Astrocyte (in vitro differentiated cells and primary cell): ENCODE measurements around the gene PPP1R2. TPM values are rescaled to one million over a fixed set of nuclear protein-coding genes. Genes with fewer than 3 reads are reported as not detected.

Experiments
- DNase-seq: peaks from one replicate; pipeline ENCODE4 v3.0.0-alpha.2; 2010; ENCODE audit warnings: low read depth
- FAIRE-seq: peaks from 2 replicates; lab custom pipeline; 2011; peaks lifted over from hg19 to GRCh38; lab: Jason Lieb, UNC
- H2AFZ ChIP-seq: 2 replicates; pipeline ENCODE4 v1.6.0; 2012; ENCODE audit warnings: low read depth, low read length, inconsistent platforms
- H3K27ac ChIP-seq: 2 replicates; pipeline ENCODE4 v1.5.1; 2011; ENCODE audit warnings: low read depth, low read length, inconsistent platforms
- H3K27me3 ChIP-seq: 2 replicates; pipeline ENCODE4 v1.6.0; 2011; ENCODE audit warnings: low read length, inconsistent platforms; ENCODE audit not compliant: insufficient read depth
- H3K36me3 ChIP-seq: 2 replicates; pipeline ENCODE4 v1.5.1; 2011; ENCODE audit warnings: low read length, inconsistent platforms; ENCODE audit not compliant: insufficient read depth
- H3K4me1 ChIP-seq: 2 replicates; pipeline ENCODE4 v1.5.1; 2011; ENCODE audit warnings: low read length, inconsistent platforms; ENCODE audit not compliant: insufficient read depth
- H3K4me2 ChIP-seq: 2 replicates; pipeline ENCODE4 v1.6.0; 2012; ENCODE audit warnings: low read length, inconsistent platforms
- H3K4me3 ChIP-seq: 2 replicates; pipeline ENCODE4 v1.5.1; 2011; ENCODE audit warnings: low read depth, mild to moderate bottlenecking, low read length, inconsistent platforms; ENCODE audit not compliant: insufficient read depth
- H3K79me2 ChIP-seq: 2 replicates; pipeline ENCODE4 v1.6.0; 2012; ENCODE audit warnings: mild to moderate bottlenecking, low read length, inconsistent platforms; ENCODE audit not compliant: insufficient read depth
- H3K9ac ChIP-seq: 2 replicates; pipeline ENCODE4 v1.6.0; 2012; ENCODE audit warnings: mild to moderate bottlenecking, low read length, inconsistent platforms
- H3K9me3 ChIP-seq: 2 replicates; pipeline ENCODE4 v1.5.1; 2012; ENCODE audit warnings: low read depth, mild to moderate bottlenecking, low read length, inconsistent platforms; ENCODE audit not compliant: insufficient read depth
- H4K20me1 ChIP-seq: 2 replicates; pipeline ENCODE4 v1.6.0; 2012; ENCODE audit warnings: low read length, inconsistent platforms; ENCODE audit not compliant: insufficient read depth
- H3K27ac Mint-ChIP-seq: one replicate; pipeline ENCODE4 v1.8.0; 2021; ENCODE audit warnings: mild to moderate bottlenecking, mixed read lengths; ENCODE audit not compliant: unreplicated experiment
- H3K27me3 Mint-ChIP-seq: one replicate; pipeline ENCODE4 v1.8.0; 2021; ENCODE audit warnings: low read depth, mixed read lengths; ENCODE audit not compliant: unreplicated experiment
- H3K36me3 Mint-ChIP-seq: one replicate; pipeline ENCODE4 v1.8.0; 2021; ENCODE audit warnings: low read depth, mixed read lengths; ENCODE audit not compliant: unreplicated experiment
- H3K4me1 Mint-ChIP-seq: one replicate; pipeline ENCODE4 v1.8.0; 2021; ENCODE audit warnings: low read depth, mixed read lengths; ENCODE audit not compliant: unreplicated experiment
- H3K4me3 Mint-ChIP-seq: one replicate; pipeline ENCODE4 v1.8.0; 2021; ENCODE audit warnings: mild to moderate bottlenecking, moderate library complexity, mixed read lengths; ENCODE audit not compliant: unreplicated experiment
- H3K9me3 Mint-ChIP-seq: one replicate; pipeline ENCODE4 v1.8.0; 2021; ENCODE audit warnings: mild to moderate bottlenecking, mixed read lengths; ENCODE audit not compliant: unreplicated experiment
- CTCF ChIP-seq: IDR thresholded peaks from 2 replicates; pipeline ENCODE4 v1.5.1; 2011; ENCODE audit warnings: low read depth, mild to moderate bottlenecking, inconsistent platforms, low read length, moderate library complexity; ENCODE audit not compliant: insufficient read depth
- EZH2 ChIP-seq: IDR thresholded peaks from 2 replicates; pipeline ENCODE4 v1.6.1; 2012; ENCODE audit warnings: mild to moderate bottlenecking, low read length, inconsistent platforms; ENCODE audit not compliant: insufficient read depth
- total RNA-seq: library from RNA; stranded (reverse); gene quantifications from 2 replicates; pipeline ENCODE4 v1.2.1, GENCODE V29; 2021

Gene PPP1R2
- total RNA-seq, 1 donor from 2014 or later = 34.5 TPM

- no peak overlapping the region for H3K4me2 ChIP-seq
- FAIRE-seq = no peak
- H3K27me3 ChIP-seq = no peaks in the 10 kb centered on the region
- H3K36me3 Mint-ChIP-seq = no peaks in the 10 kb centered on the region
- H3K9me3 Mint-ChIP-seq = no peaks in the 10 kb centered on the region
- H3K9me3 ChIP-seq = no peaks in the 10 kb centered on the region
- H3K4me3 ChIP-seq = no peak overlapping the region
- H3K27me3 Mint-ChIP-seq = peaks cover 8% of the 10 kb centered on the region
- H3K79me2 ChIP-seq = peaks cover under 1% of the 10 kb centered on the region
- no peak overlapping the region for H2AFZ ChIP-seq
- H3K4me1 ChIP-seq = peaks cover 8% of the 10 kb centered on the region
- peaks cover 20% of the 10 kb centered on the region for H3K4me1 Mint-ChIP-seq
- no peak overlapping the region for H3K9ac ChIP-seq
- H4K20me1 ChIP-seq = no peaks in the 10 kb centered on the region
- no peak for TF ChIP-seq EZH2
- TF ChIP-seq CTCF = no peak
- no peak for DNase-seq
- H3K27ac Mint-ChIP-seq = no peak overlapping the region
- no peak overlapping the region for H3K4me3 Mint-ChIP-seq
- no peak overlapping the region for H3K27ac ChIP-seq
- no peaks in the 10 kb centered on the region for H3K36me3 ChIP-seq
Observed at GRCh38 chr3:195548006-195548405, 4.9 kb upstream of the PPP1R2 start.

- Histone ChIP-seq H3K9me3 (no peaks in the 10 kb centered on the region), H3K79me2 (peaks cover 20% of the 10 kb centered on the region), H2AFZ (no peak overlapping the region), H3K4me1 (peaks cover 18% of the 10 kb centered on the region), H4K20me1 (peaks cover 8% of the 10 kb centered on the region), H3K9ac (no peak overlapping the region), H3K36me3 (no peaks in the 10 kb centered on the region), H3K4me3 (no peak overlapping the region), H3K27ac (peak overlapping the region; percentile 42), H3K27me3 (no peaks in the 10 kb centered on the region), H3K4me2 (peak overlapping the region; percentile 63)
- no peak overlapping the region for H3K4me3 Mint-ChIP-seq
- H3K9me3 Mint-ChIP-seq = no peaks in the 10 kb centered on the region
- H3K36me3 Mint-ChIP-seq = no peaks in the 10 kb centered on the region
- peaks cover 23% of the 10 kb centered on the region for H3K4me1 Mint-ChIP-seq
- peaks cover 4% of the 10 kb centered on the region for H3K27me3 Mint-ChIP-seq
- TF ChIP-seq EZH2 (no peak), CTCF (no peak)
- H3K27ac Mint-ChIP-seq = peak overlapping the region; percentile 8
- DNase-seq (peak; percentile 83), FAIRE-seq (no peak)
Observed at GRCh38 chr3:195546130-195546560, 3.0 kb upstream of the PPP1R2 start.

- Histone ChIP-seq H3K79me2 (peaks cover 35% of the 10 kb centered on the region), H3K27me3 (no peaks in the 10 kb centered on the region), H4K20me1 (peaks cover 22% of the 10 kb centered on the region), H3K9me3 (no peaks in the 10 kb centered on the region), H3K4me3 (no peak overlapping the region), H3K4me2 (no peak overlapping the region), H3K36me3 (no peaks in the 10 kb centered on the region), H3K9ac (no peak overlapping the region), H3K4me1 (peaks cover 21% of the 10 kb centered on the region), H2AFZ (no peak overlapping the region), H3K27ac (no peak overlapping the region)
- H3K27ac Mint-ChIP-seq = no peak overlapping the region
- peaks cover 4% of the 10 kb centered on the region for H3K27me3 Mint-ChIP-seq
- TF ChIP-seq CTCF (no peak), EZH2 (no peak)
- no peaks in the 10 kb centered on the region for H3K36me3 Mint-ChIP-seq
- H3K9me3 Mint-ChIP-seq = no peaks in the 10 kb centered on the region
- no peak for FAIRE-seq
- no peak overlapping the region for H3K4me3 Mint-ChIP-seq
- DNase-seq = no peak
- peaks cover 24% of the 10 kb centered on the region for H3K4me1 Mint-ChIP-seq
Observed at GRCh38 chr3:195544634-195545033, 1.5 kb upstream of the PPP1R2 start.
